MM.1S (cell line): Measurements from ENCODE around the gene HM13.

Experiments
- CTCF ChIP-seq: fragments of 300-600 bp; sonication (generic); IDR thresholded peaks from 2 replicates; pipeline ENCODE4 v1.5.1; 2016; ENCODE audit warnings: antibody characterized with exemption, low read length, mixed read lengths
- EZH2phosphoT487 ChIP-seq: fragments of 300-600 bp; sonication (generic); IDR thresholded peaks from 2 replicates; pipeline ENCODE4 v1.6.1; 2018; ENCODE audit warnings: antibody characterized with exemption, low read length

- TF ChIP-seq CTCF (no peak), EZH2phosphoT487 (no peak)
Observed at GRCh38 chr20:31485450-31486339, 28.5 kb upstream of the HM13 start.
